ENCODE results near the gene SCAF4. TPM values are rescaled to one million over a fixed set of nuclear protein-coding genes. Genes with fewer than 3 reads are reported as not detected.

SCAF4 gene
- total and polyA plus RNA-seq, 2 of the 8 experiments (the other 6 are each of a cell fraction or from before 2014, with no cell fraction given) = 28.9 to 55.1 TPM

GRCh38 chr21:31766899-31767298 lies 35.0 kb upstream of the SCAF4 start:
- Histone ChIP-seq H4K8ac (ENCODE audit: extremely low read depth, insufficient read depth, low read length) (no peak overlapping the region), H3K4me2 (ENCODE audit: insufficient read depth in 1 of 2, low read depth in 2 of 2, low read length in 2 of 2) (no peak overlapping the region), H2BK15ac (ENCODE audit: low read length) (no peak overlapping the region), H2BK12ac (ENCODE audit: low read depth, low read length) (no peak overlapping the region), H2AFZ (ENCODE audit: low read length) (no peak overlapping the region), H4K5ac (ENCODE audit: insufficient read length, low read depth, low read length) (no peak overlapping the region), H3K79me2 (ENCODE audit: control insufficient read depth in 1 of 2, insufficient read depth in 2 of 2, low read length in 2 of 2) (no peaks in the 10 kb centered on the region), H3K4ac (replicated peaks; ENCODE audit: insufficient read length, low read depth, low read length) (no peak overlapping the region), H2AK5ac (ENCODE audit: low read depth, low read length) (no peak overlapping the region), H4K20me1 (replicated peaks in 1 of 2; ENCODE audit: control insufficient read depth in 1 of 2, insufficient read depth in 2 of 2, low read length in 2 of 2) (no peaks in the 10 kb centered on the region), H3K9ac (replicated peaks in 1 of 4; ENCODE audit: extremely low read depth in 1 of 4, low read depth in 3 of 4, low read length in 3 of 4) (no peak overlapping the region), H3K79me1 (ENCODE audit: low read depth, low read length) (no peaks in the 10 kb centered on the region), H3K27me3 (replicated peaks in 1 of 4; ENCODE audit: control insufficient read depth in 3 of 4, extremely low read depth in 1 of 4, insufficient read depth in 3 of 4, low read length in 3 of 4) (no peaks in the 10 kb centered on the region), H3K56ac (replicated peaks; ENCODE audit: insufficient read length, low read depth, low read length) (no peak overlapping the region), H2BK20ac (ENCODE audit: low read length) (no peak overlapping the region), H2BK120ac (replicated peaks; ENCODE audit: low read depth, low read length) (no peak overlapping the region), H2BK5ac (ENCODE audit: low read depth, low read length) (no peak overlapping the region), H4K91ac (replicated peaks; ENCODE audit: insufficient read length, low read length) (no peak overlapping the region), H3K14ac (ENCODE audit: insufficient read length) (no peak overlapping the region), H3K36me3 (ENCODE audit: control insufficient read depth in 2 of 4, insufficient read depth in 4 of 4, low read length in 3 of 4) (no peaks in the 10 kb centered on the region; a peak in 1 of 8 replicates), H3K23ac (ENCODE audit: insufficient read length) (no peak overlapping the region), H3K18ac (ENCODE audit: extremely low read depth, low read length) (no peak overlapping the region), H3K4me3 (ENCODE audit: extremely low read depth in 1 of 4, insufficient read depth in 2 of 4, low read depth in 3 of 4, low read length in 4 of 4) (no peak overlapping the region), H3K27ac (ENCODE audit: low read depth, low read length) (no peak overlapping the region), H3K4me1 (replicated peaks in 1 of 4; ENCODE audit: control insufficient read depth in 3 of 4, insufficient read depth in 4 of 4, low read length in 3 of 4) (no peaks in the 10 kb centered on the region), H3K23me2 (ENCODE audit: low read depth, low read length) (no peaks in the 10 kb centered on the region), H3K9me3 (ENCODE audit: insufficient read depth in 2 of 2, low read depth in 1 of 2, low read length in 1 of 2) (peaks cover 0 to 6% of the 10 kb centered on the region in 2 experiments; a peak in 1 of 4 replicates)
- DNase-seq (ENCODE audit: low read depth in 1 of 2, low spot score in 2 of 2) (no peak), FAIRE-seq (no peak)
- no peak for TF ChIP-seq ZNF274 (IDR thresholded peaks at IDR 0.05; ENCODE audit: borderline replicate concordance, extremely low read depth, low read length)
- TF ChIP-seq CBX8 (IDR thresholded peaks at IDR 0.05; ENCODE audit: borderline replicate concordance, low read depth, low read length) = no peak
- no peak for TF ChIP-seq CBX5 (IDR thresholded peaks at IDR 0.05; ENCODE audit: low read depth, low read length)
- no peak for TF ChIP-seq HDAC2 (IDR thresholded peaks at IDR 0.05; ENCODE audit: borderline replicate concordance in 1 of 2, low read depth in 2 of 2, low read length in 2 of 2)
- TF ChIP-seq RXRA (IDR thresholded peaks at IDR 0.05; ENCODE audit: insufficient read depth, low read depth, low read length) = no peak
- no peak for TF ChIP-seq SIRT6 (IDR thresholded peaks at IDR 0.05; ENCODE audit: low read length)
- TF ChIP-seq MAFK (IDR thresholded peaks at IDR 0.05; ENCODE audit: low read depth, low read length) = no peak
- TF ChIP-seq CEBPB (IDR thresholded peaks at IDR 0.05; ENCODE audit: low read depth, low read length) = no peak
- 95% methylated on average over 3 of the region's 3 CpGs; no CpG with 5 or more reads in 1 of the 2 experiments for WGBS, 2 experiments (ENCODE audit: extremely low coverage in 1 of 2, insufficient coverage in 1 of 2, insufficient read length in 1 of 2, insufficient replicate concordance in 2 of 2, low coverage in 1 of 2, low lambda C conversion rate in 2 of 2, missing lambda C conversion rate in 1 of 2)
- ChIA-PET POLR2A (ENCODE audit: partially characterized antibody) (interaction anchor here (0.6 kb wide), 1 partner anchor 36 kb away, joined by 3 read pairs; no protein-coding TSS in a partner anchor), CTCF (ENCODE audit: partially characterized antibody) (interaction anchor here (1.0 to 1.1 kb wide), 2 partner anchors 12 to 19 kb away, joined by 3 read pairs; no protein-coding TSS in a partner anchor)
